ENCODE results near the gene MMP20.

DNA sequence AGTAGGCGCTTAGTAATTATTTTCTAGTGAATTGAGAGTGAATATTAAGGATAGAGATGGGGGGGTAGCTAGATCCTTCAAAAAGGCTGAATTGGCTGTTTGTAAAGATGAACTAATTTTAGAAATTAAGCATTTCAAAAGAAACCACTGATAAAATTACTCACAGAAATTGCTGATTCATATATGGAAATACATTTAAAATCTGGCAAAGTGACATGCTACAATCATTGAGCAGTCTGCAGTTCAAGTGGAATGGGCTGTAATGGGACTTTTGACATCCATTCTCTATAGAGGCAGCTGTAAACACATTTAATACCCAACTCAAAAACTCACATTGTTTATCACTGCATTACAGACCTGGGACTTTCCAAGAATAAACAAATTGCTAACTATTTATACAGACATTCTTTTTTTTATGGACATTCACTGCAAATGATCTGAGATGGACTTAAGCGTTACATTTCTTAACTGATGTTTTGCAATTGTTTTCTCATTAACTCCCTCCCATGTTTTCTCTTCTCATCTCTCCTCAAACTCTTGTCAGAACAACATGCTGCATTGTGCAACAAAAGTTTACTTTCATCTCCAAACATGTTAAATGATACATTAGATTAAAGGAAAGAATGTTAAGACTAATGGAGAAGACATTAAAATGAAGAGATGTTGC, 52.4 kb downstream of the MMP20 start:
- TF ChIP-seq, protein P1, sequence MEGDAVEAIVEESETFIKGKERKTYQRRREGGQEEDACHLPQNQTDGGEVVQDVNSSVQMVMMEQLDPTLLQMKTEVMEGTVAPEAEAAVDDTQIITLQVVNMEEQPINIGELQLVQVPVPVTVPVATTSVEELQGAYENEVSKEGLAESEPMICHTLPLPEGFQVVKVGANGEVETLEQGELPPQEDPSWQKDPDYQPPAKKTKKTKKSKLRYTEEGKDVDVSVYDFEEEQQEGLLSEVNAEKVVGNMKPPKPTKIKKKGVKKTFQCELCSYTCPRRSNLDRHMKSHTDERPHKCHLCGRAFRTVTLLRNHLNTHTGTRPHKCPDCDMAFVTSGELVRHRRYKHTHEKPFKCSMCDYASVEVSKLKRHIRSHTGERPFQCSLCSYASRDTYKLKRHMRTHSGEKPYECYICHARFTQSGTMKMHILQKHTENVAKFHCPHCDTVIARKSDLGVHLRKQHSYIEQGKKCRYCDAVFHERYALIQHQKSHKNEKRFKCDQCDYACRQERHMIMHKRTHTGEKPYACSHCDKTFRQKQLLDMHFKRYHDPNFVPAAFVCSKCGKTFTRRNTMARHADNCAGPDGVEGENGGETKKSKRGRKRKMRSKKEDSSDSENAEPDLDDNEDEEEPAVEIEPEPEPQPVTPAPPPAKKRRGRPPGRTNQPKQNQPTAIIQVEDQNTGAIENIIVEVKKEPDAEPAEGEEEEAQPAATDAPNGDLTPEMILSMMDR (IDR thresholded peaks at IDR 0.05): no peak
- no peak for TF ChIP-seq POLR2AphosphoS5 (IDR thresholded peaks at IDR 0.05; ENCODE audit: low read depth, low read length)
- TF ChIP-seq, protein P2, sequence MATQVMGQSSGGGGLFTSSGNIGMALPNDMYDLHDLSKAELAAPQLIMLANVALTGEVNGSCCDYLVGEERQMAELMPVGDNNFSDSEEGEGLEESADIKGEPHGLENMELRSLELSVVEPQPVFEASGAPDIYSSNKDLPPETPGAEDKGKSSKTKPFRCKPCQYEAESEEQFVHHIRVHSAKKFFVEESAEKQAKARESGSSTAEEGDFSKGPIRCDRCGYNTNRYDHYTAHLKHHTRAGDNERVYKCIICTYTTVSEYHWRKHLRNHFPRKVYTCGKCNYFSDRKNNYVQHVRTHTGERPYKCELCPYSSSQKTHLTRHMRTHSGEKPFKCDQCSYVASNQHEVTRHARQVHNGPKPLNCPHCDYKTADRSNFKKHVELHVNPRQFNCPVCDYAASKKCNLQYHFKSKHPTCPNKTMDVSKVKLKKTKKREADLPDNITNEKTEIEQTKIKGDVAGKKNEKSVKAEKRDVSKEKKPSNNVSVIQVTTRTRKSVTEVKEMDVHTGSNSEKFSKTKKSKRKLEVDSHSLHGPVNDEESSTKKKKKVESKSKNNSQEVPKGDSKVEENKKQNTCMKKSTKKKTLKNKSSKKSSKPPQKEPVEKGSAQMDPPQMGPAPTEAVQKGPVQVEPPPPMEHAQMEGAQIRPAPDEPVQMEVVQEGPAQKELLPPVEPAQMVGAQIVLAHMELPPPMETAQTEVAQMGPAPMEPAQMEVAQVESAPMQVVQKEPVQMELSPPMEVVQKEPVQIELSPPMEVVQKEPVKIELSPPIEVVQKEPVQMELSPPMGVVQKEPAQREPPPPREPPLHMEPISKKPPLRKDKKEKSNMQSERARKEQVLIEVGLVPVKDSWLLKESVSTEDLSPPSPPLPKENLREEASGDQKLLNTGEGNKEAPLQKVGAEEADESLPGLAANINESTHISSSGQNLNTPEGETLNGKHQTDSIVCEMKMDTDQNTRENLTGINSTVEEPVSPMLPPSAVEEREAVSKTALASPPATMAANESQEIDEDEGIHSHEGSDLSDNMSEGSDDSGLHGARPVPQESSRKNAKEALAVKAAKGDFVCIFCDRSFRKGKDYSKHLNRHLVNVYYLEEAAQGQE (IDR thresholded peaks at IDR 0.05; ENCODE audit: insufficient read depth in 1 of 2, low read depth in 2 of 2, low read length in 1 of 2): no peak
- TF ChIP-seq TCF7L2 (IDR thresholded peaks at IDR 0.05; ENCODE audit: low read depth, low read length): no peak; the same call in 1 of the 2 replicates
- TF ChIP-seq SIN3A (IDR thresholded peaks at IDR 0.05; ENCODE audit: borderline replicate concordance, insufficient read depth, low read depth, low read length): no peak
